NCI-H82 (cell line): Measurements from ENCODE around the gene CMIP.

Source experiments
- DNase-seq: peaks from one replicate; lab custom pipeline; 2025; lab: John Stamatoyannopoulos, UW

The CMIP gene

DNA sequence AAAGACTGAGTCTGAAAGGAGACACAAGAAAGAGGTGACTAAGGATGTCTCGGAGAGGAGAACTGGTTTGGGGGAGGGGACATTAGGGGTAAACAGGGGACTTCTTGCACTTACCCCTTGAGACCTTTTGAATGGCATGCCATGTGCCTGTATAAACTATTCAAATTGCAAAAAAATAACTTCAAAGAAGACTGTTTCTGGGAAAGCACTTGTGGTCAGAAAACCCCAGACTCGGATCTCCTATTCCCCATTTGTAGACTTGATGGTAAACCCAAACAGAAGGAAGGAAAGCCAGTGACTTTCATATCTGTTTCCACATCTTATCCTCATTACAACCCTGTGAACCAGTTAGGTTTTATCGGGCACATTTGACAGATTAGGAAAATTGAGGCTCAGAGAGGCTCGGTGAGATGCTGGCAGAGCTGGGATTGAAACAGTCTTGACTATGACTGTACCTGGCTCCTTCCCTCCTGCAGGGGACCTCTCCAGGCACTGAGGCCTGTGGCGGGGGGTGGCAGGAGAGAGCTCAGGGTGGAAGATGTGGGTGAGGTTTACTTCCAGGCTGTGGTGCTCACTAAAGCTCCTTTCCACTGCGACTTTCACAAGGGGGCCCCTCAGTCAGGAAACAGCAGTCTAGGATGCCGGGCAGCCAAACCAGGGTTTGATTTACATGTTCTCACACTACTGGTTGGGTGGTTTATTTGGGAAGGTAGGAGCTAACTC, 304.0 kb downstream of the CMIP start:
- DNase-seq: no peak

DNA sequence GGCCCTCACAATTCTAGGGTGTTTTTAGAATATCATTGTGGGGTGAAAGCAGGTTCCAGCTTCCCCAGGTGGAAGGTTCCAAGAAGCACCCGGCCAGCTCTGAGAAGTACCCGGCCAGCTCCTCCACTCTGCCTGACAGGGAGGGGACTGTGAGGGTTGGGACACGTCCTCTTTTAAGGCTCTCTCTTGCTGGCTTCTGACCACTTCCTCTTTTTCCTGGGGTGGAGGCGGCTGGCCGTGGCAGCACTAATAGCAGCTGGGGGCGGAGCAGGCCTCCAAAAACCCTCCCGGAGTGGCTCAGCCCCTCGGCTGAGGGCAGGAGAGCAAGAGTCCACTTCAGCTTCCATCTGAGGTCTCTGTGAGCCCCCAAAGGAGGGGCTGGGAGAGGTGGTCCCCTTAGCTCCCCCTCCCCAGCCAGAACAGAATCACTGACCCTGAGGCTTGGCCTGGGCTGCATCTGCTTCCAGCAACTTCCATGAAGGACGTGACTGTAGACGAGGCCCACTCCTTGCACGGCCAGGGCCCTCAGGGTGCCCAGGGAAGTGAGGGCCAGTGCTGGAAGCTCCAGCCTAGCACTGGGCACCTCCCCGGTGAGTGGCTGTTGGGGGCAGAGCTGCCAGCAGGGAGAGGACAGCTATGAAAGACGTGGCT, 307.7 kb downstream of the CMIP start:
- DNase-seq: no peak

DNA sequence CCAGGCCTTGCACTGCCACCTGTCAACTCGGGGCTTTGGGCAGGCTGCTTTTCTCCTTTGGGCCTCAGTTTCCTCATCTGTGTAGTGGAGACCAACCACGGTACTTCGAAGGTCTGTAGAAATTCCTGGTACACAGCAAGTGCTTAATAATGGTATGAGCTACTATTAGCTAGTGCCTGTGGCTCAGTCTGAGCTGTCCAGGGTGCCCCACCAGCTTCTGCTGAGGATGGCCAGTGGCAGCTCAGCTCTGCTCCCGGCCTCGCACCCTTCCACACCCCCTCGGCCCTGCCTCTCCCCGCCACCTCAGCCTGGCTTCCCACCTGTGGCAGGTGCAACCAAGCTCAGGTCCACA, 308.2 kb downstream of the CMIP start:
- no peak for DNase-seq

DNA sequence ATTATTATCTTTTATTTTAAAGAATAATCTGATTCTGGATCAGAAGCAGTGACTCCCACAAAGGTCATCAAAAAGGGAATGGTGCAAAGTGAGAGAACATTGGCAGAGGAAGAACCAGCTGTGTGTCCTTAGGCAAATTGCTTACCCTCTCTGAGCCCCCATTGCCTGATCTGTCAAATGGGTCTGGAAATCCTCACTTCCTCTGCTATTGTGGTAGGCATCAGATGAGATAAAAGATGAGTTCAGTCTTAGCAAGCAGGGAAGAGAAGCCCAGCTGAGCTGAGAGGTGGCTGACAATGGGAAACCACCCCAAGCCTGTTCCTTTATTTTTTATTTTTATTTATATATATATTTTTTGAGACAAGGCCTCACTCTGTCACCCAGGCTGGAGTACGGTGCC, 310.2 kb downstream of the CMIP start:
- no peak for DNase-seq

DNA sequence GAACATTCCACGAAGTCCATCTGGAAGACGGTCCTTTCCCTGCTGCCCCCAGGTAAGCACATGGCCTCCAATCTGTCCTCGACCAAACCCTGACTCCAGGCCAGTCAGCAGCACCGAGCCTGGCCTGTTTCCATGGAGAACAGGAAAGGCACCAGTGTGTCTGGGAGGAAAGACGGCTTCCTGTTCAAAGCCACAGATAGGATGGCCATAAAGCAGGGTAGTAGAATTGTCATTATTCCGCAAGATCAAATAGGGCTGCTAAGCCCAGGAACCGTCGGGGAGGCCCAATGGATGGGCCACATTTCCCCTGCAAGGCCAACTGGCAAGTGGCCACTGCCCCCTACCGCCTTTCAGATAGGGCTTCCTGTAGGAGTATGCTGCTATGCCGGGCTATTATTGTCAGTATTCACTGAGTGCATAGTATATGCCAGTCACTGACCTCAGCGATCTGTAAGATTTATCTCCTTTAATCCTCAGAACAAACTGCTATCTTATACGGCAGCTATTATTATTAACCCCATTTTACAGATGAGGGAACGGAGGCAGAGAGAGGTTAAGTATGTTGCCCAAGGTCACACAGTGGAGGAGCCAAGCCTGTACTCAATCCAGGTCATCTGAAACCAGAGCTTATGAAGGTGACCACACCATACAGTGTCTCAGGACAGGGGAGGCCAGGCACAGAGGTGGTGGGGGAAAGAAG, 311.5 kb downstream of the CMIP start:
- no peak for DNase-seq

DNA sequence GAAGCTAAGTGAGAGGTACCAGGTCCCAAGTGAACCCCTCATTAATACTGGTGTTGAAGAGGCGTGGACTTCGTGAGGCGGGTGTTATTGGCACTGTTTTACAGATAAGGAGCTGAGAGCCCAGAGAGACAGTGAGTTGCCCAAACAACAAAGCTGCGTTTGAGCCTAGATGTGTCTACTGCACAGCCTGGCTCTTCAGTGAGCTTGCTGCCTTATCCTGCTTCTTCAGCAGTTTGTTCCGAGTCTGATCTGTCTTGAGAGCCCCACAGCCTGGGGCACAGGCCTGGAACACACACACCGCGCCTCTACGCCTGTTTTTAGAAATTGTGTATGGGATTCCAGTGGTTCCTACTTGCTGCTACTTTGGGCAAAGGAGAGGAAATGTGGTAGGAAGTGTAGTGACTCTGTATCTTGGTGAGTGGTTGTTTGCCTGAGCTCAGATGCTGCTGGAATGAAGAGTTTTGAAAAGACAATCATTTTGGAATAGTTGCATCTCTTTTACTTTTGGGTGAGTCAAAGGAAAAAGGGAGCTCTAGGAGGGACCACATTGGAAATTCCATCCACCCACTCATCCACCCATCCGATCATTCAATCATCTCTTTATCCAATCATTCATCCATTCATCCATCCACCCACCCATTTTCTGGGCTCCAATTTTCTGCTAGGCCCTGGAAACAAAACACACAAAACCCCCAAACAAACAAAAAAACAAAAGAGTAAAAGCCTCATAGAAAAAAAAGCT, 312.2 kb downstream of the CMIP start:
- no peak for DNase-seq

DNA sequence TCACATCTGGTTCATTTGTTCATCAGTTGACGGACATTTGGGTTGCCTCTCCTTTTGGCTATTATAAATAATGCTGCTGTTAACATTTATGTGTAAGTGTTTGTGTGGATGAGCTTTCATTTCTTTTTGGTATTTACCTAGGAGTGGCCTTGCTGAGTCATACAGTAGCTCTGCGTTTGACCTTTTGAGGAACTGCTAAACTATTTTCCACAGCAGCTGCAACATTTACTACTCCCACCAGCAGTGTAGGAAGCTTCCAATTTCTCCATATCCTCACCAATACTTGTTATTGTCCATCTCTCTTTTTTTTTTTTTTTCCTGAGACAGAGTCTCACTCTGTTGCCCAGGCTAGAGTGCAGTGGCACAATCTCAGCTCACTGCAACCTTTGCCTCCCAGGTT, 313.8 kb downstream of the CMIP start:
- no peak for DNase-seq
